DMS114 treated with DMSO at 0.1 percent for 48 hours (cell line): Measurements from ENCODE around the gene PACSIN1.
"Not testable (repeated sequence)": the region's sequence is repeated elsewhere in the genome, so short reads cannot be mapped to it uniquely, and the experiment has no call there.

Experiments
- DNase-seq: peaks from one replicate; lab custom pipeline; 2025; ENCODE audit not compliant: unreplicated experiment; lab: John Stamatoyannopoulos, UW

PACSIN1 gene

GRCh38 chr6:34484899-34485298, 19.0 kb downstream of the PACSIN1 start:
- no peak for DNase-seq

- DNase-seq = no peak
Measured at GRCh38 chr6:34485321-34486060, 19.6 kb downstream of the PACSIN1 start.

- DNase-seq = no peak
Measured at GRCh38 chr6:34486106-34486740, 20.3 kb downstream of the PACSIN1 start.

GRCh38 chr6:34486886-34487285, 21.0 kb downstream of the PACSIN1 start:
- DNase-seq = not testable (repeated sequence)

GRCh38 chr6:34487536-34487935, 21.7 kb downstream of the PACSIN1 start:
- DNase-seq = no peak

- DNase-seq = no peak
Measured at GRCh38 chr6:34489207-34489805, 23.4 kb downstream of the PACSIN1 start.

GRCh38 chr6:34490390-34491090, 24.7 kb downstream of the PACSIN1 start:
- no peak for DNase-seq

- no peak for DNase-seq
Measured at GRCh38 chr6:34491091-34491430, 25.2 kb downstream of the PACSIN1 start.

GRCh38 chr6:34493344-34493743, 27.5 kb downstream of the PACSIN1 start:
- no peak for DNase-seq

- no peak for DNase-seq
Measured at GRCh38 chr6:34494973-34495372, 29.1 kb downstream of the PACSIN1 start.

- DNase-seq = no peak
Measured at GRCh38 chr6:34496103-34496685, 30.3 kb downstream of the PACSIN1 start.

GRCh38 chr6:34497411-34497810, 31.5 kb downstream of the PACSIN1 start:
- DNase-seq = no peak

GRCh38 chr6:34506718-34507117, 40.8 kb downstream of the PACSIN1 start:
- no peak for DNase-seq

- DNase-seq = no peak
Measured at GRCh38 chr6:34508425-34508824, 42.5 kb downstream of the PACSIN1 start.

GRCh38 chr6:34509782-34510181, 43.9 kb downstream of the PACSIN1 start:
- no peak for DNase-seq

- DNase-seq = no peak
Measured at GRCh38 chr6:34510299-34510698, 44.4 kb downstream of the PACSIN1 start.

GRCh38 chr6:34511214-34511914, 45.5 kb downstream of the PACSIN1 start:
- DNase-seq = no peak

- no peak for DNase-seq
Measured at GRCh38 chr6:34511915-34512737, 46.2 kb downstream of the PACSIN1 start.

- no peak for DNase-seq
Measured at GRCh38 chr6:34512738-34513115, 46.9 kb downstream of the PACSIN1 start.

- no peak for DNase-seq
Measured at GRCh38 chr6:34513646-34514045, 47.8 kb downstream of the PACSIN1 start.
